Astrocyte (in vitro differentiated cells and primary cell): ENCODE results near the gene DCBLD2. TPM values are rescaled to one million over a fixed set of nuclear protein-coding genes. Genes with fewer than 3 reads are reported as not detected.
A peak's percentile ranks its signal among the peaks of the same experiment; 100 is the strongest.

Source experiments
- DNase-seq: peaks from one replicate; pipeline ENCODE4 v3.0.0-alpha.2; 2010; ENCODE audit warnings: low read depth
- FAIRE-seq: peaks from 2 replicates; lab custom pipeline; 2011; peaks lifted over from hg19 to GRCh38; lab: Jason Lieb, UNC
- H2AFZ ChIP-seq: 2 replicates; pipeline ENCODE4 v1.6.0; 2012; ENCODE audit warnings: low read depth, low read length, inconsistent platforms
- H3K27ac ChIP-seq: 2 replicates; pipeline ENCODE4 v1.5.1; 2011; ENCODE audit warnings: low read depth, low read length, inconsistent platforms
- H3K27me3 ChIP-seq: 2 replicates; pipeline ENCODE4 v1.6.0; 2011; ENCODE audit warnings: low read length, inconsistent platforms; ENCODE audit not compliant: insufficient read depth
- H3K36me3 ChIP-seq: 2 replicates; pipeline ENCODE4 v1.5.1; 2011; ENCODE audit warnings: low read length, inconsistent platforms; ENCODE audit not compliant: insufficient read depth
- H3K4me1 ChIP-seq: 2 replicates; pipeline ENCODE4 v1.5.1; 2011; ENCODE audit warnings: low read length, inconsistent platforms; ENCODE audit not compliant: insufficient read depth
- H3K4me2 ChIP-seq: 2 replicates; pipeline ENCODE4 v1.6.0; 2012; ENCODE audit warnings: low read length, inconsistent platforms
- H3K4me3 ChIP-seq: 2 replicates; pipeline ENCODE4 v1.5.1; 2011; ENCODE audit warnings: low read depth, mild to moderate bottlenecking, low read length, inconsistent platforms; ENCODE audit not compliant: insufficient read depth
- H3K79me2 ChIP-seq: 2 replicates; pipeline ENCODE4 v1.6.0; 2012; ENCODE audit warnings: mild to moderate bottlenecking, low read length, inconsistent platforms; ENCODE audit not compliant: insufficient read depth
- H3K9ac ChIP-seq: 2 replicates; pipeline ENCODE4 v1.6.0; 2012; ENCODE audit warnings: mild to moderate bottlenecking, low read length, inconsistent platforms
- H3K9me3 ChIP-seq: 2 replicates; pipeline ENCODE4 v1.5.1; 2012; ENCODE audit warnings: low read depth, mild to moderate bottlenecking, low read length, inconsistent platforms; ENCODE audit not compliant: insufficient read depth
- H4K20me1 ChIP-seq: 2 replicates; pipeline ENCODE4 v1.6.0; 2012; ENCODE audit warnings: low read length, inconsistent platforms; ENCODE audit not compliant: insufficient read depth
- H3K27ac Mint-ChIP-seq: one replicate; pipeline ENCODE4 v1.8.0; 2021; ENCODE audit warnings: mild to moderate bottlenecking, mixed read lengths; ENCODE audit not compliant: unreplicated experiment
- H3K27me3 Mint-ChIP-seq: one replicate; pipeline ENCODE4 v1.8.0; 2021; ENCODE audit warnings: low read depth, mixed read lengths; ENCODE audit not compliant: unreplicated experiment
- H3K36me3 Mint-ChIP-seq: one replicate; pipeline ENCODE4 v1.8.0; 2021; ENCODE audit warnings: low read depth, mixed read lengths; ENCODE audit not compliant: unreplicated experiment
- H3K4me1 Mint-ChIP-seq: one replicate; pipeline ENCODE4 v1.8.0; 2021; ENCODE audit warnings: low read depth, mixed read lengths; ENCODE audit not compliant: unreplicated experiment
- H3K4me3 Mint-ChIP-seq: one replicate; pipeline ENCODE4 v1.8.0; 2021; ENCODE audit warnings: mild to moderate bottlenecking, moderate library complexity, mixed read lengths; ENCODE audit not compliant: unreplicated experiment
- H3K9me3 Mint-ChIP-seq: one replicate; pipeline ENCODE4 v1.8.0; 2021; ENCODE audit warnings: mild to moderate bottlenecking, mixed read lengths; ENCODE audit not compliant: unreplicated experiment
- EZH2 ChIP-seq: IDR thresholded peaks from 2 replicates; pipeline ENCODE4 v1.6.1; 2012; ENCODE audit warnings: mild to moderate bottlenecking, low read length, inconsistent platforms; ENCODE audit not compliant: insufficient read depth
- total RNA-seq: library from RNA; stranded (reverse); gene quantifications from 2 replicates; pipeline ENCODE4 v1.2.1, GENCODE V29; 2021
- TF ChIP-seq, protein P1 (sequence below): IDR thresholded peaks from 2 replicates; pipeline ENCODE4 v1.5.1; 2011; ENCODE audit warnings: low read depth, mild to moderate bottlenecking, inconsistent platforms, low read length, moderate library complexity; ENCODE audit not compliant: insufficient read depth

The DCBLD2 gene
- total RNA-seq, 1 donor from 2014 or later, result 243 TPM

DNA sequence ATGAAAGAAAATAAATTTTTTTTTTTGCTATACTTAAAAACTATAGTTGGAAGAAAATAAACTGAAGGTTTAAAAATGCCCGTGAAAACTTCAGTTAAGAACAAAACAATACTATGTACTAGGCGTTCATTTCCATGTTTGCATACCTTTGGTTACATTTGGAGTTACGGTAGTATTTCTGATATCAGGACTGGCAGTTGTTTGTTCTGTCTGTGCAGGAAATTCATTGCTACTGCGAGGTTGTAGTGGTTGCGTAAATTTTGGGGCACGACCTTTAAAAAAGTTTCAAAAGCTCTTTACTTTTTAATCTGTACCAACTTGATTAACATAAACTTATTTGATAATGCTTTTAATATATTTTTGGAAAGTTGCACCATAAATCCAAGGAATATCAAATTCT, 90.4 kb downstream of the DCBLD2 start:
- peak; percentile 13 for FAIRE-seq
- Mint-ChIP-seq H3K27ac (no peak overlapping the region), H3K4me3 (no peak overlapping the region), H3K36me3 (peaks cover 12% of the 10 kb centered on the region), H3K27me3 (no peaks in the 10 kb centered on the region), H3K9me3 (no peaks in the 10 kb centered on the region), H3K4me1 (peaks cover 39% of the 10 kb centered on the region)
- Histone ChIP-seq H4K20me1 (peaks cover 73% of the 10 kb centered on the region), H3K27me3 (no peaks in the 10 kb centered on the region), H3K27ac (no peak overlapping the region), H3K4me1 (peaks cover 25% of the 10 kb centered on the region), H3K9ac (no peak overlapping the region), H2AFZ (no peak overlapping the region), H3K9me3 (no peaks in the 10 kb centered on the region), H3K4me3 (no peak overlapping the region), H3K79me2 (peaks cover 24% of the 10 kb centered on the region), H3K4me2 (no peak overlapping the region), H3K36me3 (peaks cover 82% of the 10 kb centered on the region)
- TF ChIP-seq, protein P1, sequence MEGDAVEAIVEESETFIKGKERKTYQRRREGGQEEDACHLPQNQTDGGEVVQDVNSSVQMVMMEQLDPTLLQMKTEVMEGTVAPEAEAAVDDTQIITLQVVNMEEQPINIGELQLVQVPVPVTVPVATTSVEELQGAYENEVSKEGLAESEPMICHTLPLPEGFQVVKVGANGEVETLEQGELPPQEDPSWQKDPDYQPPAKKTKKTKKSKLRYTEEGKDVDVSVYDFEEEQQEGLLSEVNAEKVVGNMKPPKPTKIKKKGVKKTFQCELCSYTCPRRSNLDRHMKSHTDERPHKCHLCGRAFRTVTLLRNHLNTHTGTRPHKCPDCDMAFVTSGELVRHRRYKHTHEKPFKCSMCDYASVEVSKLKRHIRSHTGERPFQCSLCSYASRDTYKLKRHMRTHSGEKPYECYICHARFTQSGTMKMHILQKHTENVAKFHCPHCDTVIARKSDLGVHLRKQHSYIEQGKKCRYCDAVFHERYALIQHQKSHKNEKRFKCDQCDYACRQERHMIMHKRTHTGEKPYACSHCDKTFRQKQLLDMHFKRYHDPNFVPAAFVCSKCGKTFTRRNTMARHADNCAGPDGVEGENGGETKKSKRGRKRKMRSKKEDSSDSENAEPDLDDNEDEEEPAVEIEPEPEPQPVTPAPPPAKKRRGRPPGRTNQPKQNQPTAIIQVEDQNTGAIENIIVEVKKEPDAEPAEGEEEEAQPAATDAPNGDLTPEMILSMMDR, result no peak
- TF ChIP-seq EZH2, result no peak
- no peak for DNase-seq

DNA sequence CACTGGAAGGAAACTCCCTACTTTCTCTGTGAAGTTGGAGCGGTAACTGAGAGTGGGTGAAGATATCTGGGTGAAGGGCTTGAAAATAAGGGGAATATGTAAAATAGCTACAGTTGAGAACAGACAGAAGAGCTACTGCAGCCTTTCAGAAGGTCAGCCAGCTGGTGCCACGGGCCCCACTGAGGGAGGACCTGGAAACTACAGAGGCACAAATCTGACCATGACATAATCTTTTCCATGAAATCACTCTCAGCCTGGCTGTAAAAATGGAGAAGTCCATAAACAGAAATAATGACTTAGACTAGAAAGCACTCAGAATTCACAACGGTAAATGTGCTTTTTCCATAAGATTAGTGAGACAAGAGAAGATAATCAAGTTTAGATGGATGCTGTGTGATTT, 91.9 kb downstream of the DCBLD2 start:
- no peaks in the 10 kb centered on the region for H3K27me3 Mint-ChIP-seq
- no peaks in the 10 kb centered on the region for H3K9me3 ChIP-seq

DNA sequence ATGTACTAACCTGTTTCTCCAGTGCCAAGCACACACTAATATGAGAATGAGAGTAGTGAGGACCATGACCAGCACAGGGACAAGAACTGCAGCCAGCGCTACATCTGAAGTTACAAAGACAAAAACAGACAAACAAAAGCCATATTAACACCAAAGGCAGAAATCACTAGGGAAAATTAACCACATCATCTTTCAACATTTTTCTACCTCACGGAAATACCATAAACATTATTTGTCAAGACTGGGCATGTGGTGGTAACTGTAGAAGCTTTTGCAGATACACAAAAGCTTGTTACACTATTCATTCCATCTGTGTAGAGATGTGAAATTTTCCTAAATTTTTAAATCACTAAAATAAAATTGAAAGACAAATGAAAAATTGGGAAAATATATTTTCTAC, 93.4 kb downstream of the DCBLD2 start:
- no peaks in the 10 kb centered on the region for H3K9me3 ChIP-seq
- peaks cover 25% of the 10 kb centered on the region for H3K36me3 Mint-ChIP-seq
- H3K4me3 ChIP-seq, result no peak overlapping the region
- H3K4me2 ChIP-seq, result no peak overlapping the region
- TF ChIP-seq EZH2, result no peak
- TF ChIP-seq, protein P1, result no peak
- no peak overlapping the region for H3K9ac ChIP-seq
- no peaks in the 10 kb centered on the region for H3K27me3 Mint-ChIP-seq
- peaks cover 58% of the 10 kb centered on the region for H4K20me1 ChIP-seq
- H2AFZ ChIP-seq, result no peak overlapping the region
- peaks cover 25% of the 10 kb centered on the region for H3K4me1 ChIP-seq
- no peak for DNase-seq
- no peak overlapping the region for H3K4me3 Mint-ChIP-seq
- H3K27ac Mint-ChIP-seq, result peak overlapping the region; percentile 69
- H3K27me3 ChIP-seq, result no peaks in the 10 kb centered on the region
- H3K4me1 Mint-ChIP-seq, result peaks cover 25% of the 10 kb centered on the region
- H3K9me3 Mint-ChIP-seq, result no peaks in the 10 kb centered on the region
- H3K27ac ChIP-seq, result peak overlapping the region; percentile 69
- peaks cover 14% of the 10 kb centered on the region for H3K79me2 ChIP-seq
- no peak for FAIRE-seq
- peaks cover 78% of the 10 kb centered on the region for H3K36me3 ChIP-seq

More for the DNA sequence above, 91.9 kb downstream of the DCBLD2 start:
- Histone ChIP-seq H3K79me2 (peaks cover 21% of the 10 kb centered on the region), H3K4me1 (peaks cover 25% of the 10 kb centered on the region), H3K27me3 (no peaks in the 10 kb centered on the region), H3K9ac (no peak overlapping the region), H2AFZ (no peak overlapping the region), H3K4me3 (no peak overlapping the region), H3K36me3 (peaks cover 93% of the 10 kb centered on the region), H3K27ac (no peak overlapping the region), H3K4me2 (no peak overlapping the region), H4K20me1 (peaks cover 68% of the 10 kb centered on the region)
- FAIRE-seq (no peak), DNase-seq (no peak)
- peak overlapping the region; percentile 28 for H3K27ac Mint-ChIP-seq
- no peak overlapping the region for H3K4me3 Mint-ChIP-seq
- peaks cover 20% of the 10 kb centered on the region for H3K36me3 Mint-ChIP-seq
- H3K4me1 Mint-ChIP-seq, result peaks cover 26% of the 10 kb centered on the region
- no peaks in the 10 kb centered on the region for H3K9me3 Mint-ChIP-seq
- TF ChIP-seq, protein P1, result no peak
- no peak for TF ChIP-seq EZH2
